Measurements from ENCODE around the gene MIOX.

MIOX gene

DNA sequence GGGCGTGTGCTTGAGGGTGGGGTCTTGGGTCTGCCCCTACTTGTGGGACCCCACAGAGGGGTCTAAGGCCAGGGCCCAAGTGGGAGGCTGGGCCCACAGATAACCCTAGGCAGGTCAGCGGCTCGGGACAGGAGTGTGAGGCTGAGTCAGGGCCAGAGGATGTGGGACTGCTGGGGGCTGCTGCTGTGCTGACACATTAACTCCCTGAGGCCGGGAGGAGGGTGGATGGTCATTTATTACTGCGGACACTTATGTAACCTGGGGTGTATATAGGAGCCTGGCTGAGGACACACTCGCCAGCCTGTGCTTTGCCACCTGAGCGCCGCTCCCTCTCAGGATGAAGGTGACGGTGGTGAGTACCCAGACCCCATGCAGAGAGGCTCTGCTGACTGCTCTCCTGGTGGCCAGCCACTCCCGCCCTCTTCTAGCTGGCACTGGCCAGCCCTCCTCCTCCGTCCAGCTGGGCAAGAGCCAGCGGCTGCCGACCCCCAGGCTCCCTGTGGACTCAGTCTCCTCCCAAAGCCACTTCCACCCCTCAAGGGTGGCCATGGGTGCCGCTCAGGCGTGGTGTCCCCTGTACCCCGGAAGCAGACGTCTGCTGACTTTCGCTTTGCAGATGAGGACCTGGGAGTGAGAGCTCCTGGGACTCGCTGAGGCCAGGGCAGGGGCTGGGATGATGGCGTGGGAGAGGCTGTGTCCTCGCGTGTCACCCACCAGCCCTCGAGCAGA, at the start of gene MIOX:
MIOX (plus strand) TSS at position 299 of the 729 bp plus-strand sequence; CDS start at position 338, 39 bp downstream.
- no peak for DNase-seq (ENCODE audit: low read depth, low spot score)

DNA sequence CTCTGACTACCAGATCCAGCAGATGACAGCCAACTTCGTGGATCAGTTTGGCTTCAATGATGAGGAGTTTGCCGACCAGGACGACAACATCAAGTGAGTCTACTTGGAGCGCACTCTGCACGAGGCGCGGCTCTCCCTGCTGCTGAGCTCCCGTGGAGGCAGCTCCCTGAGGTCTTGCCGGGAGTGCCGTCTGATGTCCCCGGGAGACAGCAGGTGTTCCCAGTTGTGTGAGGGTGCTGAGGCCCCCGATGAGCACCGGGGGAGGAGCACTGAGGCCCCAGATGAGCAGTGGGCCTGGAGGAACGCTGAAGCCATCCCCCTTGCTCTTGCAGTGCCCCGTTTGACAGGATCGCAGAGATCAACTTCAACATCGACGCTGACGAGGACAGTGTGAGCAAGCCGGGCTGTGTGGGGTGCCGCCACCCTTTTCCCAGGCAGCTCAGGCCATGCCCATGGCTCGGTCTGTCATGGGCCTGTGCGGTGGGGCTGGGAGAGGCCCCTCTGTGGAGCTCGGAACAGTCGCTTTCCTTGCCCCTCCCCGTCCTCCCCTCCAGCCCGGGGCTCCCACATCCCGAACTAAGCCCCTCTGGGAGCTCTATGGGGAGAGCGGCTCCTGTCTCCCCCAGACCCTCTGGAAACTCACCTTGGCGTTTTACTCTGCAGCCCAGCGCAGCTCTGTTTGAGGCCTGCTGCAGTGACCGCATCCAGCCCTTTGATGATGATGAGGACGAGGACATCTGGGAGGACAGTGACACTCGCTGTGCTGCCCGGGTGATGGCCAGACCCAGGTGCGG, 49.0 kb upstream of the MIOX start:
- DNase-seq (ENCODE audit: low read depth, low spot score) = no peak

DNA sequence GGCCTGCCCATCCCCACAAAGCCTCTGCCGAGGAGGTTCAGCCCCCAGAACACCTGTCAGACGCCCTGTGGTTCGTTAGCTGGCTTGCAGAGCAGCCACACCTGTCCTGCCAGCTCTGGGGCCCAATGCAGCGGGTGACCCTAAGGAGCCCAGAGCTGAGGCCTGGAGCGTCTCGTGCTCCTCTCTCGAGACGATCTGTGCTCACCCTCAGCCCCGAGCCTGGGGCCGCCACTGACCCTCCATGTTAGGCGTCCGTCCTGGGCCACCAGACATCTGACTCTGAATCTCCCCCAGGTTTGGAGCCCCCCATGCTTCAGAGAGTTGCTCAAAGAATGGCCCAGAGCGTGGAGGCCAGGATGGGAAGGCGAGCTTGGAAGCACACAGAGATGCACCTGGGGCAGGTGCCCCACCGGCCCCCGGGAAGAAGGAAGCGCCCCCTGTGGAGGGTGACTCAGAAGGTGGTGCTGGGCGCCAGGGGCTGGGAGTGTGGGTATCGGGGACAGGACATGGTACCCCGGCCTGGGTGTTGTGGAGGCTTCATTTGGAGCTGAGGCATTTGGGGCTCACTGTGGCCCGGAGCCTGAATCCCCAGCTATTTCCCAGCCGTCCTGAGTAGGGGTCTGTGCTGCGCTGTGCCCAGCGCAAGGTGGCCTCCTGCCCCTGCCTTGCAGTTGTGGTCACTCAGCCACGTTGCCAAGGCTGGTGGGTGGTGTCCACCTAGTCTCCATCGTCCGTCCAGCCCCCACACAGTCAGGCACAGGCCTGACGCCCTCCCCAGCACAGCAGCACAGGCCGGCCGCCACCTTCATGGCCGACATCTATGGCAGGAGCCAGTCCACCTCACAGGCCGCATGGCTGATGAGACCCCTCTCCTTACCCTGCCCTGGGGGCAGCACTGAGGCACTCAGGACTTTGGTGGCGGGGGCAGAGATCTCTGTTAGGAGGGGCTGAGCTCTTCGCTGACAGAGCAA, 48.1 kb upstream of the MIOX start:
- no peak for DNase-seq (ENCODE audit: low read depth, low spot score)

DNA sequence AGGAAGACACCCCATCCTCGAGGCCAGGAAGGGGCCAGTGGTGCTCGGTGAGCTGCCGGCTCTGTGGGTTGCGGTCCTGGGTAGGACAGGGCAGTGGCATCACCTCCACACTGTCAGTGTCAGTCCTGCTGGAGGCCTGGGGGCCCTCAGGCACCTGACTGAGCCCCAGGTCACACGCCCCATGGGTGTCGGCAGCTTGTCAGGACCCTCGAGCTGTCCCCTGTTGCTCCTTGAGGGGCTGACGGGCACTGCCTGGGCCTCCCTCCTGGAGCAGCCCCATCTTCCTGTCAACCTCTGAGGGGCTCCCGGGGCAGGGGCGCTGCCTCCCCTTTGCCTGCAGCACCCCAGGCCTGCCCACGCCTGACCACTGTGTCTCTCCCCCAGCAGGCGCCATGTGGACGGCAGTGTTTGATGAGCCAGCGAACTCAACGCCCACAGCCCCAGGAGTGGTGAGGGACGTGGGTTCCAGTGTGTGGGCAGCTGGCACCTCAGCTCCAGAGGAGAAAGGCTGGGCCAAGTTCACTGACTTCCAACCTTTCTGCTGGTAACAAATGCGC, 47.3 kb upstream of the MIOX start:
- no peak for DNase-seq (ENCODE audit: low read depth, low spot score)

DNA sequence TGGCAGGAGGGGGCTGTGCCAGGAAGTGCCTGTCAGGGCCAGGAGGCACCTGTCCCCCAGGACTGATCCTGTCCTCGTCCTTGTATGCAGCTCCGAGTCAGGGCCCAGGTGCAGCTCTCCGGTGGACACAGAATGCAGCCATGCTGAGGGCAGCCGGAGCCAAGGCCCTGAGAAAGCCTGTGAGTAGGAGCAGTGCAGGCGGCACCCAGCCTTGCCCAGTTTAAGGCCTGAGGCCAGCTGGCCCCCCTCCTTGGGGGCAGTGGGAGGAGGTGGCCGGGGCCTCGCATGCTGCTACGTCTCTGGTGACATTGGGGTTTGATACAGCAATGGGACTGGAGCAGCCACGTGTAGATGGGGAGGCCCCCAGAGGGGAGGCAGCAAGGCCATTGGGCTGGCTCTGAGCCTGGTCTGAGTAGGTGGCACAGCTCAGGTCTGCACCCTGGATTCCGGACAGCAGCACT, 46.8 kb upstream of the MIOX start:
- DNase-seq (ENCODE audit: low read depth, low spot score) = no peak

DNA sequence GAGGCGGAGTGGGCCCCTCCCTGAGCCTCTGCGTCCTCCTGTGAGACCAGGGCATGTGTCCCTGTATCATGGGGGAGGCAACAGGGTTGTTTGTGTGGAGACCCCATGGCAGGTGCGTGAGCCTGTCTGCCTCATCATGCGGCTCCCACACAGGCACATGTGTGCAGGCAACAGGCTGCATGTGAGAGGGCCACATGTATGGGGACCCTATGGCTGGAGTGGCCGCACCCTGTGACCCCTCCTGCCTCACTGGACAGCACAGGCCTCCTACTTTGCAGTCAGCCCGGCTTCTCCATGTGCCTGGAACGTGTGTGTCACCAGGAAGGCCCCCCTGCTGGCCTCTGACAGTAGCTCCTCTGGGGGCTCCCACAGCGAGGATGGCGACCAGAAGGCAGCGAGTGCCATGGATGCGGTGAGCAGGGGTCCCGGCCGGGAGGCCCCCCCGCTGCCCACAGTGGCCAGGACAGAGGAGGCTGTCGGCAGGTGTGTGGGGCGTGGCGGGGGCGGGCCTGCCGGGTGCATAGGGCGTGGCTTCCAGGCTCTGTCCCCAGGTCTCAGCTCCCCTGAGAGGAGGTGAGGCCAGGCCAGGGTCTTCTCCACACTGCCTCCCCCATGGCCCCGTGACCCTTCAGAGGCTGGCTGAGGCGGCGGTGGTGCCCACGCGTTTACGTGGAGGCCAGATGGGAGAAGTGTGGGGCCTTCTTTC, 46.0 kb upstream of the MIOX start:
- no peak for DNase-seq (ENCODE audit: low read depth, low spot score)

DNA sequence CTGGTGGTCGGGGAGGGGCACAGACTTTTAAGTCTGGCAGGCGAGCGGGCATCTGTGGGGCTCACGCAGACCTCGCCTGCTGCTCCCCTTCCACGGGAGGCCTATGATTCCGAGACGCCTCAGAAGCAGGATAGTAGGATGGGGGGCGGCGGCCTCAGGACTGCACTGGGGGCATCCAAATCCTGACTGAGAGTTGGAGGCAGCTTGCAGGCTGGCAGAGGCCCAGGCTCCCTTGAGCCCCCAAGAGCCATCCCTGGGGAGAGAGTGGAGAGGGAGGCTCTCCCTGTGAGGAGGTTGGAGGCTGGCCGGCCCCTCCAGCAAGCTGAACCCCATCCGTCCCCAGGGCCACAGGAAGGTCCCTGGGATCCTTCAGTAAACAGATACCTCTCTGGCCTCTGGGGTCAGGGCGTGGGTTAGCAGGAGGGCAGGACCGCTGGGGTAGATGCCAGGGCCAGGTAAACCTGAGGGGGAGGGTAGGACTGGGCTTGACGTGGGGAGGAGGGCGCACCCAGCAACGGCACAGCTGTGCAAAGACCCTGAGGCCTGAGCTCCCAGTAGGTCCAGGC, 45.1 kb upstream of the MIOX start:
- DNase-seq (ENCODE audit: low read depth, low spot score) = no peak

DNA sequence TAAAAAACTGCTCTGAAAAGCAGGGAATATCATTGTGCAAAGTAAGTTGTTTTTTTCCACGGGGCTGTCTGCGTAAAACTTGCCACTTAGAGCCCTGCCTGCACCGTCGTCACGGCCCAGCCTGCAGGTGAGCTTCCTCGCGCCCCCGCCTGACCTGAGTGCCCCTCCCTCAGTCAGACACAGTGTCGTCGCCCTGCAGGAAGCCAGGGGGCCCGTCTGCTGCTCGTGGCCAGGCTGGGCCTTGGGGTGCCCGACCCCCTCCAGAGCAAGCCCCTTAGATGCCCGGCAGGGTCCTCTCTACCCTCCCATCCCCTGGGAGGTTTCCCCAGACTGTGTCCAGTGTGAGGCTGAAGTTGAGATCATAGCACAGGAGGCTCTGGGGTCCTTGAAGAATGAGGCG, 43.5 kb upstream of the MIOX start:
- no peak for DNase-seq (ENCODE audit: low read depth, low spot score)

DNA sequence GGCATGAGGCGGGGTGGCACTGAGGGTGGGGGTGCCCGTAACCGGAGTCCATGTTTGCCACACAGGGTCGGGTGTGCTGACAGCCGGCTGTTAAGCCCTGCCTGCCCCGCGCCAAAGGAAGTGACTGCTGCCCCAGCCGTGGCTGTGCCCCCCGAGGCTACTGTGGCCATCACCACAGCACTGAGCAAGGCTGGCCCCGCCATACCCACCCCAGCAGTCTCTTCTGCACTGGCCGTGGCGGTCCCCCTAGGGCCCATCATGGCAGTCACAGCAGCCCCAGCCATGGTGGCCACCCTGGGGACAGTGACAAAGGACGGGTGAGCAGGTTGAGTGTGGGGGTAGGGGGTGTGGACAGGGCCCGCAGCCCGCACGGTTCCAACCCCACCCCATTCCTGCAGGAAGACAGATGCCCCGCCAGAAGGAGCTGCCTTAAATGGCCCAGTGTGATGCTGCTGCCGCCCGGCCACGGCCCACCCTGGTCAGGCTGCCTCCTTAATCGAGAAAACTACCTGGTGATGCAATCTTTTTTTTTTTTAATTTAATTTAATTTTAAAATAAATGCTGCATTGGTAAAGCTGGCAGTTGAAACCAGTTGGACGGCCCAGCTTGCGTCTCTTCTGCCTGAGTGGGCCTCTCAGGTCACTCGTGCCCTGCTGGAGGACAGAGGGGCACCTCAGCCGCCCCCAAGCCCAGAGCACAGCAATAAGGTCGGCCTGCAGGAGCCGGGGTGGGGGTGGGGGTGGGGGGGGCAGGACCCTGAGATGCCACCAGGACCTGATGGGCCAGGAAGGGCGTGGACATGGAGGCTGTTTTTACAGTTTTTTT, 42.6 kb upstream of the MIOX start:
- no peak for DNase-seq (ENCODE audit: low read depth, low spot score)

DNA sequence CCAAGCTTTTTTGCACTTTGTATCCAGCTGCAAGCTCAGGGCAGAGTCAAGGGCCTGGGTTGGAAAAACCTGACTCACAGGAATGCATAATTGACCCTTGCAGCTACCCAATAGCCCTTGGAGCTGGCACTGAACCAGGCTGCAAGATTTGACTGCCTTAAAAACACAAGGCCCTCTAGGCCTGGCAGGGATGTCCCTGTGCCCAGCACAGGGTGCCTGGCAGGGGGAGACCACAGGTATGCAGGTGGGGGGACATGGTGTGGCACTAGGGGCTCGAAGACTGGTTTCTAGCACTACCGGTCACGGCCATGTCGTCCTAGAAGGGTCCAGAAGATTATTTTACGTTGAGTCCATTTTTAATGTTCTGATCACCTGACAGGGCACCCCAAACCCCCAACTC, 42.0 kb upstream of the MIOX start:
- DNase-seq (ENCODE audit: low read depth, low spot score) = no peak

DNA sequence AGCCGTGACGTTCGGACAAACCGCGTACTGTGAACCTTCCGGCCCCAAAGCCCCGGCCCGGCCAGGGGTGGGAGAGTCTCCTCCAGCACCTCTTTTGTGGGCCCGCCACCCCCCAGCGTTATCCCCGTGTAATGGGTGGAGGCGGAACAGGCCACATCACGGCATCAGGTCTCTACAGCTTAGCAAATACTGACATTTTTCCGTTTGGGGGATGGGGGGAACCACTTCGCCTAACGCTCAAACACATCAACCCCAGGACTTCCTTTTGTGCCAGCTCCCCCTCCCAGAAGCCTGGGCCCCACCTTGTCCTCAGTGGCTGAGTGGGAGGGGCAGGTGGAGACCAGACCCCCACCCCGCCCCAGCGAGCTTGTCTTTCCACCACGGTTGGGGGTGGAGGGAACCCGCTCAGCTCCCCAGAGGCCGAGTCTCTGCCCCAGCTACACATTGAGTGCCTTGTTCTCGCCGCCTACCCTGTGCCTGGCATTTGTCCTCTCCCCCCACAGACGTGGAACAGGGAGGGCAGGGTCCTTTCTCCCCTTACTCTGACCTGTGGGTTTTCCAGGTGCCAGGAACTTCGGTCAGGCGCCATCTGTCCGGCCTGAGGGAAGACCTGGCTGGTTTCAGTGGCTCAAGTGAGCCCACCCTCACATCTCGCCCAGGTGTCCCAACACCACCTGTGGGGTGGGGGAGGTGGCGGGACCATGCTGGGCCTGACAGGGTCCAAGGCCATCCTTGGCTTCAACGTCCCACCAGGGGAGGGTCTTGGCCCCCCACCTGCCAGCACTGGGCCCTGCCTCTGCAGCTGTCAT, 41.4 kb upstream of the MIOX start:
- DNase-seq (ENCODE audit: low read depth, low spot score) = no peak

DNA sequence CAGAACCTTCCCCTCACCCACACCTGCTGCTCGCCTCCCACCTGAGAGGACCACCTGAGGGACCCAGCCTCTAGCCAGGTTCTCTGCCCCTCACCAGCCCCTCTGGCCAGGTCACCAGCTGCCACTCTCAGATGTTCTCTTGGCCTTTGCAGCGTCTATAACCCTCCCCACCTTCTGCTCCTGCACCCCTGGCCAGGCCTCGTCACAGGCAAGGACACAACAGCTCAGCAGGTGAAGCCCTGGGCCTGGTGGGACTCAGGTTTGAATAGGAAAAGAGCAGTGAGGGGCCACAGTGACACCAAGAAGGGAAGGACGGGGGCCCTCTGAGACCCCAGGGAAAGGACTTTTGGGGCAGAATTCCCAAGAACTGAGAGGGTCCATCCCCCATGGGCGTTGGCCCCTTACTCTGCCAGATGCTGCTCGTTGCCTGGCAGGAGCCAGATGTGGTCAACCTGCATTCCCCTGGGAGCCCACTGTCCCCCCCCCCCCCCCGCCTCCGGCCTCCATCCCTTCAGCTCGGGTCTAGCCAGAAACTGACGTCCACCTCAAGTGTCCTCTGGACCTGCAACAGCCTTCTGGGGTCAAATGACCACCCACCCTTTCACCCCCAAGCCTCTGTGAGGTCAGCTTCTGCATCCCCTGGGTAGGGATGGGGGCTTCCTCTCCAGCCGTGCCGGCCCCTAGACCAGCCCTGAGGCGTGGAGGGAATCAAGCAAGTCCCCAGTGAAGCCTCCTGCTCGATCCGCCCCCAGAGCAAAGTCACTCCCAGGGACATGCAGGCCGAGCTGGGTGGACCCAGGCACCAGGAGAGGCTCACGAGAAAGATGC, 40.6 kb upstream of the MIOX start:
- no peak for DNase-seq (ENCODE audit: low read depth, low spot score)

DNA sequence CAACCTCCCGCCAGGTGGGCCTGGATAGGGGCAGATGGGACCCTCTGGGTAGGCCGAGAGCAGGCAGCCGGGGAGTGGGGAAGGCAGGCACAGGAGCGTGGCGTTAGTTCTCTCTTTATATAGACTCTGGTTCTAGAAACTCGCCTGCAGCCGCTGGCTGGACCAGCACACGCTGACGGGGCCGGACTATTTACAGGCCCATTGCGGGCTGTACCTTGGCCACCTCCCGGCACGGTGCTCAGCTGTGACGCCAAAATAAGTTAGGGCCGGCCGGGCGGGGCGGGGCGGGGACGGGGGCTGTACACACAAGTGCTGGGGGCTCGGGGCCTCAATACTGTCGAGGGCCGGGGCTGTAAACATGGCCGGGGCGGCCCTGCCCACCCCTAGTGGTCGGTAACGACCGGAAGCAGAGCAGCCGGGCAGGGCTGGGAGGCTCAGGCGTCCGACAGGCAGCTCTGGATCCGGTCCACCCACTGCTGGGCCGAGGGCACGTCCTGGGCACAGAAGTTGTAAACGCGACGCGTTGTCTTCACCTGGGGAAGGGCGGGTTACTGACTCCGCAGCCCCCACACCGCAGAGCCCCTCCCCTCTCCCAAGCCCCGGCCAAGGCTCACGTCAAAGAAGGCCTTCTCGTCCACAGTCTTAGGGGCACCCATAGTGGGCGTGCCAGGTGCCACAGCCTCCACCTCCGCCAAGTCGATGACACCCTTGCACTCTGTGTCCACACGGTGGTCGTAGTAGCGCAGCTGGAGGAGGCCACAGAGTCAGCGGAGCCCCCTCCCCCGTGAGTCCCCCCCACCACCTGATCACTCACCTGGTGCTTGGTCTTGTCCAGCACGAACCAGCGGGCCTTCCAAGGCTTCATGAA, 39.7 kb upstream of the MIOX start:
- no peak for DNase-seq (ENCODE audit: low read depth, low spot score)

DNA sequence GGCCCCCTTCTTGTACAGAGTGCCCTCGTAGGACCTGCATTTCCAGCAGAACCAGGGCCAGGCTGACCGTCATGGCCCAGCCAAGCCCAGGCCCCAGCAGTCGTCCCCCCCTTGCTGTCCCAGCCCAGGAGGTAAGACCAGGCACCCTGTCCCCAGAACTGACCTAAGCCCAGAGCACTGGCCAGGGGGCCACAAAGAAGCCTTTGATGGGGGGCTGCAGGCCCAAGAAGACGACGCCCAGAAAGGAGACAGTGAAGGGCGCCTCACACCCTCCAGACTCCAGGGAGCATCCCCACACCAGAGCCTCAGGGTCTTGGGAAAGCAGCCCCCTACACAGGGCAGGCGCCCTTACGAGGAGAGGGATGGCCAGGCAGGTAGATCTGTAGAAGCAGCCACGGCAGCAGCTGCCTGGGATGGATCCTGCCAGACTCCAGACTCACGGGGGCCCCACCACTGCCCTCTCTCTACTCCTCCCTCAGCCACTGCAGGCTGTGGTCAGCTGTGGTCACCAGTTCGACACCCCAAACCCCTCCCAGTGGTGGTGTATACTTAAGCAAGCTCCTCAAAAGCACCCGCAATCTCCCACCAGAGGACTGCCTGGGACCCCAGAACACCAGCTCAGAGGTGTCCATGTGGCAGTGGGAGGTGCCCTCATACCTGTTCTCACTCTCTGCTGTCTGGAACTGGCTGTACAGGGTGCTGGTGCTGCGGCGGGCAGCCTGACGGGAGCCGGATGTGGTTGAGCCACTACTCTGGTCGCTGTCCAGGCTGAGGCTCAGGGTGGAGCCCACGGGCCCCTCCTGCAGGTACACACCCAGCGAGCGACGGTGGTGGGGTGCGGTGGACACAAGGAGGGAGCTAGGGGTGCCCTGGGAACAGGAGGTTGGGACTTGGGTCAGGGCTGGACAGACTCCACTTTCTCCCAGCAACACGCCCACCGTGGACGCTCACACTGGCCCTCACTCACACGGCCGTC, 38.8 kb upstream of the MIOX start:
- no peak for DNase-seq (ENCODE audit: low read depth, low spot score)

DNA sequence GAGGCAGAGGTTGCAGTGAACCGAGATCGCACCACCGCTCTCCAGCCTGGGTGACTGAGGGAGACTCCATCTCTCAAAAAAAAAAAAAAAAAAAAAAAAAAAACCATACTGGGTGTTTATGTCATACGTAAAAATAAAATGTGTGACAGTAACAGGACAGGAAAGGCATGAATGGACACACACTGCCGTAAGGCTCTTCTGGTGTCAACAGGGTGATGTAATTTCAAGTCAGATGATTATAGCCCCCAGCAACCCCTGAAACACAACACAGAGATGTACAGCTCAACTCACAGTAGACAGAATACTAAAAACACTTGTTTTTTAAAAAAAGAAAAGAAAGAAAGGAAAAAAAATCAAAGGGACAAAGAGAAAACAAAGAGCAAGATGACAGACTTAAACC, 34.0 kb upstream of the MIOX start:
- no peak for DNase-seq (ENCODE audit: low read depth, low spot score)

DNA sequence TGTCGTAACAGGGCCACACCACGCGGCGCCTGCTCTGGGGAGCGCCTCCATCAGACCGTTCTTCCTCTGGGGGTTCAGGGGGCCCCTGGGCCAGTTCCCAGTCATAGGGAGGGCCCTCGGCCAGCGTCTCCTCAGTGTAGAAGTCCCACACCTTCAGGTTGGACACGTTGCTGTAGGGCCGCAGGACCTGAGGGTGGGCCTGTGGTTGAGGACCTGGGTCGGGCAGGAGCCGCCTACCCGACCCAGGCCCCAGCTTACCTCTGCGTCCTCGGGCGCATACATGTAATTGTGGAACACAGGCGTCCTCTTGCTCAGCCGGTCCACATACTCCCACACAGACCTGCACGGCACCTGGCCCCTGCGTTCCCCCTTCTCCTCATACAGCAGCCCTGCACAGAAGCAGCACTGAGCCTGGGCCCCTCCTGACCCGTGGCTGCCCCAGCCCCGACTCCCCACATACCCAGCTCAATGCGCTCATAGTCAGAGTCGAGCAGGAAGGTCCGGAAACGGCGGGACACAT, 32.0 kb upstream of the MIOX start:
- DNase-seq (ENCODE audit: low read depth, low spot score) = no peak

Measured in activated CD4-positive, CD25-positive, alpha-beta regulatory T cell treated with anti-CD3 and anti-CD28 coated beads, Interleukin-2, amount 50 U/mL, for 16 hours (primary cell).